ENCODE data around the gene GNA15.
"Not testable (repeated sequence)": the region's sequence is repeated elsewhere in the genome, so short reads cannot be mapped to it uniquely, and the experiment has no call there.

Gene GNA15

GRCh38 chr19:3150739-3151329 lies 15.0 kb downstream of the GNA15 start:
- no peak for DNase-seq

GRCh38 chr19:3151563-3152418 lies 16.0 kb downstream of the GNA15 start:
- DNase-seq: no peak

DNA sequence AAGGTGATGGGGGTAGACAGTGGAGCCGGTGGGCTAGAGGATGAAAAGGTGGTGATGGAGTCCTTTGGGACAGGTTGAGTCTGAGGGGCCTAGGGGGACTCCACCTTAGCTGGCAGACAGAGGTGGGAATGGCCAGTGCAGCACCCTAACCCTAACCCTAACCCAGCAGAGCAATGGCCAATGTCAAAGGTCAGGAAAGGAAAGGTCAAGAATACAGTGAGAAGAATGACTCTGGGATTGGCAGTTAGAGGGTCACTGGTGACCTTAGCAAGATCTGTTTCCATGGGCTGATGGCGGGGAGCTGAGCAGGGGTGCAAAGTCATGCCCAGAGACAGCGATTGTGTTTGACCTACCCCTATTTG lies 16.6 kb downstream of the GNA15 start:
- DNase-seq: no peak

DNA sequence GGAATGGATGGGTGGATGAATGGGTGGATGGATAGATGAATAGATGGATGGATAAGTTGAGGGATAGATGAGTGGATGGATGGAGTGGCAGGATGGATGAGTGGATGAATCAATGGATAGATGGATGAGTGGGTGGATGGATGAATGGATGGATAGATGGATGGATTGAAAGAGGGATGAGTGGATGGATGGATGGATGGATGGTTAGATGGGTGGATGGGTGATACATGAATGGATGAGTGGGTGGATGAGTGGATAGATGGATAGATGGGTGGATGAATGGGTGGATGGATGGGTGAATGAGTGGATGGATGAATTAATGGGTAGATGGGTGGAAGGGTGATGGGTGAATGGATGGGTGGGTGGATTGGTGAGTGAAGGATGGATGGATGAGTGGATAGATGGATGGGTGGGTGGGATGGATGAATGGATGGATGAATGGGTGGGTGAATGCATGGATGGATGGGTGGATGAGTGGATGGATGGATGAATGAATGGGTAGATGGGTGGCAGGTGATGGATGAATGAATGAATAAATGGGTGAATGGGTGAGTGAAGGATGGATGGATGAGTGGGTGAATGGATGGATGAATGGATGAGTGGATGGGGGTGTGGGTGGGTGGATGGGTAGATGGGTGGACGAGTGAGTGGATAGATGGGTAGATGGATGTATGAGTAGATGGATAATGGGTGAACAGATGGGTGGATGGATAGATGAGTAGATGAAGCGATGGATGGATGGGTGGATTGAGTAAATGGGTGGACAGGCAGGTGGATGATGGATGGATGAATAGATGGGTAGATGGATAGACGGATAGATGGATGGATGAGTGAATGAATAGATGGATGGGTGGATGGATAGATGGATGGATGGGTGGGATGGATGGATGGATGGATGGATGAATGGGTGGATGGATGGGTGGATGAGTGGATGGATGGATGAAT lies 17.7 kb downstream of the GNA15 start:
- DNase-seq: no peak

GRCh38 chr19:3154447-3154846 lies 18.6 kb downstream of the GNA15 start:
- not testable (repeated sequence) for DNase-seq

DNA sequence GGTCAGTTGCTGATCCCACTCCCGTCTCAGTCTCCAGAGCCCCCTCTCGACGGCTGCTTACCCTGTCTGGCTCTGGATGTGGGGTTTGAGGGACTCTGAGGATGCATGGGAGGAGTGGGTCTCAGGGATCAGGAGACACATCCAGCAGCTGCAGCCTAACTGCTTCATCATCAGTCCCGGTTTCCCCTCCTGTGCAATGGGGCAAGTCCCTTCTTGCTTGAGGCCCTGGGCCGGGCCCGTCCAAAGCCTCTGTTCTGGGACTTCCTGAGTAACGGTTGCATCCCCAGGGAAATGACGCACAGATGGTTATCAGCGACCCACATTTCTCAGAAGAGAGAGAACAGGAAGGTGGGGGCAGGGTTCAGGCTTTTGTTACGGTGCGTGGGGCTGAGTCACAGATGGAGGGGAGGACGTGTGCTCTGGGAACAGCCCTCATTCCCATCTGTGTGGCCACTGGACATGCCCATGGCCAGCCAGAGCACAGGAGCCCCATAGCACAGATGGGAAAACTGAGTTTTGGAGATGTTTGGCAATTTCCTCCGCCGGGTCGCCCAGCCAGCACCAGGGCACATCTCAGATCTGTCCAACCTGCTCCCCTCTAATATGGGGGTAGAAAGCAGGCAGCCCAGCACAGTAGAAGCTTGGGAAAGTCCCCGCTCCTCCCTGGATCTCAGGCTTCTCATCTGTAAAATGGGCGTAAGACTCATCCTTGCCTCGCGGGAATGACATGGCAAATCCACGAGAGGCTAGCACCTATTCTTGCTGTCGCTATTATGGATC lies 19.3 kb downstream of the GNA15 start:
- DNase-seq: no peak

DNA sequence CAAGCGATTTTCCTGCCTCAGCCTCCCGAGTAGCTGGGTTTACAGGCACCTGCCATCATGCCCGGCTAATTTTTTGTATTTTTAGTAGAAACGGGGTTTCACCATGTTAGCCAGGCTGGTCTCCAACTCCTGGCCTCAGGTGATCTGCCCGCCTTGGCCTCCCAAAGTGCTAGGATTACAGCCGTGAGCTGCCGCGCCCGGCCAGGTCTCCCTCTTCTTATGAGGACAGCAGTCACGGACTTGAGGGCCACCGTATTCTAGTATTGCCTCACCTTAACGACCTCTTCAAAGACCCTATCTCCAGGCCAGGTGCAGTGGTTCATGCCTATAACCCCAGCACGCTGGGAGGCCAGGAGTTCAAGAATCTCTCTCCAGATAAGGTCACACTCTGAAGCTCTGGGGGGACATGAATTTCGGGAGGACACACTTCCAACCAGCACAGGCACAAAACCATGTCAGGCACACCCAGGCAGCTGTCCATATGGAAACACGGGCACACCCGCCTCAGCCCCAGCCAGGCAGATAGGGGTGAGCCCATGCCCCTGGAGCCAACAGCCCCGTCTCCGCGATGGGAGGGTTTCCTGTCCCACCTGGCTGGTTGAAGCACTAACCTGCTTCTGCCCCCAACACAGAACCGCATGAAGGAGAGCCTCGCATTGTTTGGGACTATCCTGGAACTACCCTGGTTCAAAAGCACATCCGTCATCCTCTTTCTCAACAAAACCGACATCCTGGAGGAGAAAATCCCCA lies 21.4 kb downstream of the GNA15 start:
- DNase-seq: no peak

GRCh38 chr19:3159565-3159964 lies 23.7 kb downstream of the GNA15 start:
- no peak for DNase-seq

- no peak for DNase-seq
Measured at GRCh38 chr19:3160219-3160618, 24.4 kb downstream of the GNA15 start.

- no peak for DNase-seq
Measured at GRCh38 chr19:3161453-3161852, 25.6 kb downstream of the GNA15 start.

DNA sequence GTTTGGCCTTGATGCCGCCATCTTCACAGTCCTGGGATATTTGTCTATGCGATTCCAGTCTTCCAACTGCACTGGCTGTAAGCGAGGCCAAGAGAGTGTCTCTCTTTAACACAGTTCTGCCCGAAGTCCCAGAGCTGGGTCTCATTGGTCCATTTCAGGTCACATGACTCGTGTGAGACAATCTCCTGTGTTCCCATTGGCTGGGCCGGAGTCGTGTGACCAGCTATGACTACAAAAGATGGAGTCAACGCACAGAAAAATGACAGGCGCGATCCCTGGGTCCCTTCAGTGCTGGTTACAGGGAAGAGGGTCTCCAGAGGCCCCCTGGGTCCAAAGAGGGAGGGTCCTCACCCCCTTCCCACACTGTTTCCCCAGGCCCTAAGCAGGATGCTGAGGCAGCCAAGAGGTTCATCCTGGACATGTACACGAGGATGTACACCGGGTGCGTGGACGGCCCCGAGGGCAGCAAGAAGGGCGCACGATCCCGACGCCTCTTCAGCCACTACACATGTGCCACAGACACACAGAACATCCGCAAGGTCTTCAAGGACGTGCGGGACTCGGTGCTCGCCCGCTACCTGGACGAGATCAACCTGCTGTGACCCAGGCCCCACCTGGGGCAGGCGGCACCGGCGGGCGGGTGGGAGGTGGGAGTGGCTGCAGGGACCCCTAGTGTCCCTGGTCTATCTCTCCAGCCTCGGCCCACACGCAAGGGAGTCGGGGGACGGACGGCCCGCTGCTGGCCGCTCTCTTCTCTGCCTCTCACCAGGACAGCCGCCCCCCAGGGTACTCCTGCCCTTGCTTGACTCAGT lies 26.8 kb downstream of the GNA15 start:
- no peak for DNase-seq

DNA sequence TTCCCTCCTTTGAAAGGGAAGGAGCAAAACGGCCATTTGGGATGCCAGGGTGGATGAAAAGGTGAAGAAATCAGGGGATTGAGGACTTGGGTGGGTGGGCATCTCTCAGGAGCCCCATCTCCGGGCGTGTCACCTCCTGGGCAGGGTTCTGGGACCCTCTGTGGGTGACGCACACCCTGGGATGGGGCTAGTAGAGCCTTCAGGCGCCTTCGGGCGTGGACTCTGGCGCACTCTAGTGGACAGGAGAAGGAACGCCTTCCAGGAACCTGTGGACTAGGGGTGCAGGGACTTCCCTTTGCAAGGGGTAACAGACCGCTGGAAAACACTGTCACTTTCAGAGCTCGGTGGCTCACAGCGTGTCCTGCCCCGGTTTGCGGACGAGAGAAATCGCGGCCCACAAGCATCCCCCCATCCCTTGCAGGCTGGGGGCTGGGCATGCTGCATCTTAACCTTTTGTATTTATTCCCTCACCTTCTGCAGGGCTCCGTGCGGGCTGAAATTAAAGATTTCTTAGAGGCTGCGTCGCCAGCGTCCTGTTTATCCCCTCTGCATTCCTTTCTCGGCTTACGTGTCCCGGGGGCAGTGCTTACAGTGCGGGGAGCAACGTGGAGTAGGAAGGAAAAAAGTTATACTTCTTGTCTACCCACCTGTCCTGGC lies 27.5 kb downstream of the GNA15 start:
- DNase-seq: peak; percentile 85

GRCh38 chr19:3163943-3164342 lies 28.1 kb downstream of the GNA15 start:
- DNase-seq: no peak

DNA sequence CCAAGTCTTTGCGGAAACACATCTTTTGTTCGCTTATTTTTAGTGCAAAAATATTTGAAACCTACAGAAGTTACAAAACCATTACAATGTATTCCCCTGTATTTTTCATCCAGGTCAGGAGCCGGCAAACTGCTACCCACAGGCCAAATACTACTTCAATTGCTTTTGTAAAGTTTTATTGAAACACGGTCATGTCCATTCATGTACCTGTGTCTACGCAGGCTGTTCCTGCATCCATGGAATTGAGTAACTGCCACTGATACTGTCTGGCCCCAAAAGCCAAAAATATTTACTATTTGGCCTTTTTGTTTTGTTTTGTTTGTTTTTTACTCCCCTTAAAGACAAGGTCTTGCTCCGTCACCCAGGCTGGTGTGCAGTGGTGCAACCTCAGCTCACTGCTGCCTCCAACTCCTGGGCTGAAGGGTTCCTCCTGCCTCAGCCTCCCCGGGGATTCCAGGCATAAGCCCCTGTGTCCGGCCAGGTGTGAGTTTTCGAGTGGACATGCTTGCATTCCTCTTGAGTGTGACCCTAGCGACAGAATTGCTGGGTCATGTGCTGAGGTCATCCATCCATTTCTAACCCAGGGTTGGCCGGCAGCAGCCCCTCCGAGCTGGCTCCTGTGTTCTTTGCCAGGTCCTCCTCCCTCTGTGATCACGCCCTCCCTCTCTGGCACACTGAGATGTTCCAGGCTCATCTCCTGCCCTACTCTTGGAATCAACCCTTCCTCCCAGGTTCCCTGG lies 31.9 kb downstream of the GNA15 start:
- DNase-seq: no peak

- DNase-seq: no peak
Measured at GRCh38 chr19:3171894-3172672, 36.2 kb downstream of the GNA15 start.

- DNase-seq: not testable (repeated sequence)
Measured at GRCh38 chr19:3172673-3173000, 36.8 kb downstream of the GNA15 start.

DNA sequence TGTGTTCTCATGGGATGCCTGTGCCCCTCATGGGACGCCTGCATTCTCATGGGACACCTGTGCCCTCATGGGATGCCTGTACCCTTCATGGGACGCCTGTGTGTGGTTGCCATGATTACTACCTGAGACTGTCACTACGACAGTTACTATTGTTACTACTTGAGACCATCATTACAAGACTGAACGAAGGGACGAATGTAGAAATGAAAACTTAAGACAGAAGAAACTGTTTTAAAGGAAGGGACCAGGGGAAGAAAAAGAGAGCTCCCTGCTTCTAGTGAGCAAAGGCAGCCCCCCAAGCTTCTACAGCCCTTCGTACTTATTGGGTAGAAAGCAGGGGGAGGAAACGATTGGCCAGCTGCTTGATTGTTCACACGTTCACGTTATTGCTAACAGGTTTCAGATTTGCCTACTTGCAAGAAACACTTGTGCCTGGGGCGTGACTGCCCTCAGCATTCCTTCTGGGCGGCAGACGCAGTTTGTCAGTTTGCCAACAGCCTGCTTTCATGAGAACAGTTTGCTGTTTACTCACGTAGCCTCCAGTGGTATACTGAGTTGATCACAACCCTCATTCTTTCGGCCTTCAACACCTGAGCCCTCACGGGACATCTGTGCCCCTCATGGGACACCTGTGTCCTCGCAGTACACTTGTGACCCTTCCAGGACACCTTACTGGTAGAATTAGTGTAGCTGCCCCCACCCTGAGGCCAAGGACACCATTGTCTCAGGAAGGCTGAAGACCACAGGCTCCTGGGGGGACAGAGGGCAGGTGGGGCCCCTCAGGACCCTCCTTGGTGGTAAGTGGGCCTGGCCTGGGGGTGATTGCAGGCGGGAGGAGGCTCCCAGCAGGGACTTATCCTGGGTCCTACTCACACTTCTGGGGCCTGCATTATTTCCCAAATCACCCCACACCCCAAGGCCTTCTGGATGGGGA lies 40.2 kb downstream of the GNA15 start:
- DNase-seq: peak; percentile 25
